Loucy (cell line): ENCODE data around the gene SRRM1.
A peak's percentile ranks its signal among the peaks of the same experiment; 100 is the strongest.

Experiments
- EZH2phosphoT487 ChIP-seq: fragments of 200-600 bp; IDR thresholded peaks from 2 replicates; pipeline ENCODE4 v1.6.1; 2018; ENCODE audit warnings: antibody characterized with exemption, mild to moderate bottlenecking, moderate library complexity, borderline replicate concordance
- TF ChIP-seq, protein P1 (sequence below): fragments of 200-600 bp; sonication (generic); conservative IDR thresholded peaks from 2 replicates; pipeline ENCODE4 v1.5.1; 2014; ENCODE audit warnings: mild to moderate bottlenecking, antibody characterized with exemption, low read length

DNA sequence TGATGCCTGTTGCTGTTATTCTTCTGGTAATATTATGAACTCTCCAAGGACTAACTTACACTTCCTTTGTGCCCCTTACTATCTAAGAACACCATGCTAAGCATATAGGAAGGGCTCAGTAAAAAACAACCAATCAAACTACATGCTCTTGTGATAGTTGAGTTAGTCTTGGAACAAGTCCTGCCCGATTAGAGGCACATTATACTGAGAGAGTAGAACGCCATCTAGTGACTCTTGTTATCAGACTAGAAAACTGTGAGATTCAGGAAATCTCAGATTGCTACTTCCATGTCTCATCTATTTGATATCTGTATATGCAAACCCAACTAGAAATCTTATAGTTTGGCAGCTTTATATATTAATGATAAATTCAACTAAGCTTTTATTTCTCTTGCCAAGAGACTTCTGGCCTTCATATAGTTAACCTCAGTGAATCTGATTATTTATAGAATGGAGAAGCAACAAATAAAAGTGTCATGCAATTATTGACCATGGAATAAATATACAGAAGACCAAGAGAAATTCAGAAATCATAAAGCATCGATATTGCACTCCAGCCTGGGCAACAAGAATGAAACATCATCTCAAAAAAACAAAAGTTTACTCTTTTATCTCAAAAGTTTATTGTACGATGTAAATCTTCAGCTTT, 7.8 kb upstream of the SRRM1 start:
- TF ChIP-seq, protein P1, sequence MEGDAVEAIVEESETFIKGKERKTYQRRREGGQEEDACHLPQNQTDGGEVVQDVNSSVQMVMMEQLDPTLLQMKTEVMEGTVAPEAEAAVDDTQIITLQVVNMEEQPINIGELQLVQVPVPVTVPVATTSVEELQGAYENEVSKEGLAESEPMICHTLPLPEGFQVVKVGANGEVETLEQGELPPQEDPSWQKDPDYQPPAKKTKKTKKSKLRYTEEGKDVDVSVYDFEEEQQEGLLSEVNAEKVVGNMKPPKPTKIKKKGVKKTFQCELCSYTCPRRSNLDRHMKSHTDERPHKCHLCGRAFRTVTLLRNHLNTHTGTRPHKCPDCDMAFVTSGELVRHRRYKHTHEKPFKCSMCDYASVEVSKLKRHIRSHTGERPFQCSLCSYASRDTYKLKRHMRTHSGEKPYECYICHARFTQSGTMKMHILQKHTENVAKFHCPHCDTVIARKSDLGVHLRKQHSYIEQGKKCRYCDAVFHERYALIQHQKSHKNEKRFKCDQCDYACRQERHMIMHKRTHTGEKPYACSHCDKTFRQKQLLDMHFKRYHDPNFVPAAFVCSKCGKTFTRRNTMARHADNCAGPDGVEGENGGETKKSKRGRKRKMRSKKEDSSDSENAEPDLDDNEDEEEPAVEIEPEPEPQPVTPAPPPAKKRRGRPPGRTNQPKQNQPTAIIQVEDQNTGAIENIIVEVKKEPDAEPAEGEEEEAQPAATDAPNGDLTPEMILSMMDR = peak; percentile 86
- TF ChIP-seq EZH2phosphoT487 = no peak
